Ovary (tissue), 3 donors: ENCODE results near the gene SHISA4.

Source experiments
- CTCF ChIP-seq, 3 donors: fragments of 450-650 bp in 2 of 3; fragments of 200-600 bp in 1 of 3; IDR thresholded peaks; one replicate each; pipeline versions ENCODE4 v1.5.1 to v1.8.0; 2016 to 2022; ENCODE audit warnings: antibody characterized with exemption in 3 of 3, mild to moderate bottlenecking in 1 of 3
- EP300 ChIP-seq: sonication (generic); formaldehyde crosslinking; IDR thresholded peaks from one replicate; pipeline ENCODE4 v1.6.1; 2017; ENCODE audit warnings: antibody characterized with exemption
- POLR2A ChIP-seq: fragments of 450-650 bp; IDR thresholded peaks from one replicate; pipeline ENCODE4 v1.6.1; 2017; ENCODE audit warnings: antibody characterized with exemption, mild to moderate bottlenecking, moderate library complexity
- donor health status: DM: no; HTN: no; CAD: no.

GRCh38 chr1:201906336-201906735 lies 17.6 kb downstream of the SHISA4 start:
- no peak for TF ChIP-seq CTCF (IDR thresholded peaks at IDR 0.05)
- no peak for TF ChIP-seq POLR2A
- TF ChIP-seq EP300: no peak
